ENCODE results near the gene OVOL1. TPM values are rescaled to one million over a fixed set of nuclear protein-coding genes. Genes with fewer than 3 reads are reported as not detected.

OVOL1 gene
- total RNA-seq, 1 experiment from 2014 or later: not detected

DNA sequence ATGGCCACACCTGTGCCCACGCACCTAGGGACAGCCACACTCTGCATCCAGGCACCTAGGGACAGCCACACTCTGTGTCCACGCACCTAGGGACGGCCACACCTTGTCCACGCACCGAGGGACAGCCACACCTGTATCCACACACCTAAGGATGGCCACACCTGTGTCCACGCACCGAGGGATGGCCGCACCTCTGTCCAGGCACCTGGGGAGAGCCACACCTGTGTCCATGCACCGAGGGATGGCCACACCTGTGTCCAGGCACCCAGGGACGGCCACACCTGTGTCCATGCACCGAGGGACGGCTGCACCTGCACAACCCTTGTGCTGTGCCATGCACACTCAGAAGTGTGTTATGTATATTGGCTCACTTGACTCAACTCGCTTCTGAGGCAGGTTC, 10.8 kb downstream of the OVOL1 start:
- no peak overlapping the region for H3K4me3 ChIP-seq (ENCODE audit: low read depth, low read length, poor library complexity, severe bottlenecking)
- no TSS peak for BruUV-seq (replicated peaks)
- intact Hi-C loops (cut with micrococcal nuclease; ENCODE audit: unreplicated experiment): no loop called here
- TF ChIP-seq, protein P1, sequence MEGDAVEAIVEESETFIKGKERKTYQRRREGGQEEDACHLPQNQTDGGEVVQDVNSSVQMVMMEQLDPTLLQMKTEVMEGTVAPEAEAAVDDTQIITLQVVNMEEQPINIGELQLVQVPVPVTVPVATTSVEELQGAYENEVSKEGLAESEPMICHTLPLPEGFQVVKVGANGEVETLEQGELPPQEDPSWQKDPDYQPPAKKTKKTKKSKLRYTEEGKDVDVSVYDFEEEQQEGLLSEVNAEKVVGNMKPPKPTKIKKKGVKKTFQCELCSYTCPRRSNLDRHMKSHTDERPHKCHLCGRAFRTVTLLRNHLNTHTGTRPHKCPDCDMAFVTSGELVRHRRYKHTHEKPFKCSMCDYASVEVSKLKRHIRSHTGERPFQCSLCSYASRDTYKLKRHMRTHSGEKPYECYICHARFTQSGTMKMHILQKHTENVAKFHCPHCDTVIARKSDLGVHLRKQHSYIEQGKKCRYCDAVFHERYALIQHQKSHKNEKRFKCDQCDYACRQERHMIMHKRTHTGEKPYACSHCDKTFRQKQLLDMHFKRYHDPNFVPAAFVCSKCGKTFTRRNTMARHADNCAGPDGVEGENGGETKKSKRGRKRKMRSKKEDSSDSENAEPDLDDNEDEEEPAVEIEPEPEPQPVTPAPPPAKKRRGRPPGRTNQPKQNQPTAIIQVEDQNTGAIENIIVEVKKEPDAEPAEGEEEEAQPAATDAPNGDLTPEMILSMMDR (conservative IDR thresholded peaks at IDR 0.05; ENCODE audit: low read depth, low read length): no peak
- TF ChIP-seq EZH2 (IDR thresholded peaks at IDR 0.05; ENCODE audit: borderline replicate concordance, low read depth, low read length, poor library complexity, severe bottlenecking): no peak
- H3K36me3 ChIP-seq (ENCODE audit: insufficient read depth, low read length, poor library complexity, severe bottlenecking): no peaks in the 10 kb centered on the region
- H3K4me1 ChIP-seq (ENCODE audit: insufficient read depth, low read length, poor library complexity, severe bottlenecking): no peaks in the 10 kb centered on the region
- H3K9me3 ChIP-seq (ENCODE audit: low read depth, low read length, poor library complexity, severe bottlenecking): no peaks in the 10 kb centered on the region
- ChIA-PET POLR2A (ENCODE audit: low non-redundant PET) (no interaction called here), CTCF (no interaction called here)
- no peak for DNase-seq (ENCODE audit: low spot score)
- no peak overlapping the region for H3K27ac ChIP-seq (ENCODE audit: low read depth, low read length, poor library complexity, severe bottlenecking)
- peaks cover 4% of the 10 kb centered on the region for H3K27me3 ChIP-seq (replicated peaks; ENCODE audit: insufficient read depth, low read depth, low read length, poor library complexity)

DNA sequence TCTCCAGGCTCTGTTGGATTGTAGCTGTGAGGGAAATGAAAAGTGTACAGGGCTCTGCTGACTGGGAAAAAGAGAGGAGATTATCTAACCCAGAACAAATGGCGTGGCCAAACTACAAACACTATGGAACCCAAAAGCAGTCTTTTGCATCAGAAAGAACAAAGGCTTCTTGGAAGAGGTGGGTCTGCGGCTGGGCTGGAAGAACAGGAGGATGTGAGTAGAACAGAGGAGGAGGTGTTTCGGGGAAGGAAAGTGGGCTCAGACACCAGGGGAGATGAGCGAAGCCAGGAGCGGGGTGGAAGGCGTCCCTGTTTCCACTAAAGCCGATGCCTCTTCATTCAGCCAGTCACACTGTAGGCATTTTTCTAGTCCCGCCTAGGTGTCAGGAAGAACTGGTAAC, 12.0 kb downstream of the OVOL1 start:
- Histone ChIP-seq H3K9me3 (ENCODE audit: low read depth, low read length, poor library complexity, severe bottlenecking) (no peaks in the 10 kb centered on the region), H3K4me1 (ENCODE audit: insufficient read depth, low read length, poor library complexity, severe bottlenecking) (no peaks in the 10 kb centered on the region), H3K27ac (ENCODE audit: low read depth, low read length, poor library complexity, severe bottlenecking) (no peak overlapping the region), H3K4me3 (ENCODE audit: low read depth, low read length, poor library complexity, severe bottlenecking) (no peak overlapping the region), H3K27me3 (replicated peaks; ENCODE audit: insufficient read depth, low read depth, low read length, poor library complexity) (peaks cover 4% of the 10 kb centered on the region), H3K36me3 (ENCODE audit: insufficient read depth, low read length, poor library complexity, severe bottlenecking) (no peaks in the 10 kb centered on the region)
- DNase-seq (ENCODE audit: low spot score): no peak
- intact Hi-C loops (cut with micrococcal nuclease; ENCODE audit: unreplicated experiment): no loop called here
- ChIA-PET POLR2A (ENCODE audit: low non-redundant PET) (no interaction called here), CTCF (interaction anchor here (0.6 kb wide), 1 partner anchor 19 kb away, joined by 4 read pairs; no protein-coding TSS in a partner anchor)
- BruUV-seq (replicated peaks): no TSS peak
- TF ChIP-seq, protein P1 (conservative IDR thresholded peaks at IDR 0.05; ENCODE audit: low read depth, low read length): no peak
- TF ChIP-seq EZH2 (IDR thresholded peaks at IDR 0.05; ENCODE audit: borderline replicate concordance, low read depth, low read length, poor library complexity, severe bottlenecking): no peak

DNA sequence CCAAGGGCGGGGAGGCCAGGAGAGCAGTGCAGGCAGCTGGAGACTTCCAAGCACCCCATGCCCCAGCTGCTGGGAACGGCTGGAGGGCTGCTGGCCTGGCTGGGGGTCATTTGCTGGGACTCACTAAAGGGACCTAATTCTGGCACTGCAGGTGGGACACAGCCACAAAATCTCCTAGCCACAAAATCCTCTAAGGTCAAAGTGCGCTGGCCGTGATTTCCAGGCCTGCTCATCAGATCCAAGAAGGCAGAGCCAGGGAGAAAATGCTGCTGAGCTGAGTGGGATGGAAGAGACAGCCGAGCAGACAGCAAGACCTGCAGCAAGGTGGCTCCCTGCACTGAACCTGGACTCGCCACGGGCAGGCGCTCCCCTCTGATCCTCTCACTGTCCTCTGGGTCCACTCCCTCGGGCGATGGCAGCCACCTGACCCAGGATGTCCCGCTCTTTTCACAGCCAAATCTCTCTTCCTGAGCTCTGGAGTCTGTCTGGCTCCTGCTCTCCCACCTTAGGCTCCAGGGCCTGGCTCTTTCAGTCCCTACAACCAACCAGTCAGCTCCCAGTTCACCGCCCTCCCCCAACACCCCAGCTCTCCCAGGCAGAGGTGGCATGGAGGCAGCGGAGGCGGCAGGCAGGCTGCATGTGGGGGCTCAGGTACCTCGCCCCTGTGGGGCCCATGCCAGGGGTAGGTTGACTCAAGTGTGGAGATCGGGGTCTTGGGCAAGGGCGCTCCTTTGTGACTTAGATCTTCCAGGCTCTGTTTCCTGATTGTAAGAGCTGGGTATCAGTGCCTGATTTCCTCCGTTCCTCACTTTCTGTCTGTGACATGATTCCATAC, 14.5 kb downstream of the OVOL1 start:
- intact Hi-C loops (cut with micrococcal nuclease; ENCODE audit: unreplicated experiment): no loop called here
- ChIA-PET POLR2A (ENCODE audit: low non-redundant PET) (no interaction called here), CTCF (no interaction called here)
- H3K4me3 ChIP-seq (ENCODE audit: low read depth, low read length, poor library complexity, severe bottlenecking): no peak overlapping the region
- H3K27ac ChIP-seq (ENCODE audit: low read depth, low read length, poor library complexity, severe bottlenecking): no peak overlapping the region
- no peak for DNase-seq (ENCODE audit: low spot score)
- no peaks in the 10 kb centered on the region for H3K4me1 ChIP-seq (ENCODE audit: insufficient read depth, low read length, poor library complexity, severe bottlenecking)
- no peak for TF ChIP-seq EZH2 (IDR thresholded peaks at IDR 0.05; ENCODE audit: borderline replicate concordance, low read depth, low read length, poor library complexity, severe bottlenecking)
- TF ChIP-seq, protein P1 (conservative IDR thresholded peaks at IDR 0.05; ENCODE audit: low read depth, low read length): no peak
- no peaks in the 10 kb centered on the region for H3K9me3 ChIP-seq (ENCODE audit: low read depth, low read length, poor library complexity, severe bottlenecking)
- peaks cover 2% of the 10 kb centered on the region for H3K27me3 ChIP-seq (replicated peaks; ENCODE audit: insufficient read depth, low read depth, low read length, poor library complexity)
- H3K36me3 ChIP-seq (ENCODE audit: insufficient read depth, low read length, poor library complexity, severe bottlenecking): no peaks in the 10 kb centered on the region
- BruUV-seq (replicated peaks): no TSS peak
